GM19025 (cell line): ENCODE results near the gene MAMDC4.
A peak's percentile ranks its signal among the peaks of the same experiment; 100 is the strongest.

ENCODE experiments used
- ATAC-seq: cut with Tn5 transposase; IDR thresholded peaks from one replicate; pipeline ENCODE4 v1.9.1; 2021; ENCODE audit warnings: mild to moderate bottlenecking, low read depth, moderate library complexity; ENCODE audit not compliant: unreplicated experiment

MAMDC4 gene

GRCh38 chr9:136885950-136886578 is 33.9 kb downstream of the MAMDC4 start, which contains the start of gene TRAF2:
TSS of gene TRAF2 (plus strand) at chr9:136886516. CDS start at chr9:136898741, 12,225 bp downstream.
- peak; percentile 75 for ATAC-seq

- ATAC-seq, result peak; percentile 24
These were observed 34.8 kb downstream of the MAMDC4 start for GRCh38 chr9:136886610-136887597.

GRCh38 chr9:136888454-136888853 is 36.3 kb downstream of the MAMDC4 start:
- ATAC-seq, result no peak

- ATAC-seq, result no peak
These were observed 37.7 kb downstream of the MAMDC4 start for GRCh38 chr9:136889858-136890257.

- no peak for ATAC-seq
These were observed 38.5 kb downstream of the MAMDC4 start for GRCh38 chr9:136890661-136891060.

GRCh38 chr9:136896027-136896426 is 43.9 kb downstream of the MAMDC4 start:
- ATAC-seq, result no peak

GRCh38 chr9:136898483-136899100 is 46.4 kb downstream of the MAMDC4 start:
- ATAC-seq, result no peak

GRCh38 chr9:136899196-136899595 is 47.0 kb downstream of the MAMDC4 start:
- ATAC-seq, result no peak

- ATAC-seq, result no peak
These were observed 48.4 kb downstream of the MAMDC4 start for GRCh38 chr9:136900556-136900955.

- no peak for ATAC-seq
These were observed 48.9 kb downstream of the MAMDC4 start for GRCh38 chr9:136900988-136901515.

- peak; percentile 46 for ATAC-seq
These were observed 49.5 kb downstream of the MAMDC4 start for GRCh38 chr9:136901516-136902258.

GRCh38 chr9:136902259-136902821 is 50.2 kb downstream of the MAMDC4 start:
- ATAC-seq, result peak; percentile 53

- no peak for ATAC-seq
These were observed 51.0 kb downstream of the MAMDC4 start for GRCh38 chr9:136903041-136903554.

- ATAC-seq, result no peak
These were observed 54.1 kb downstream of the MAMDC4 start for GRCh38 chr9:136906266-136906665.

- no peak for ATAC-seq
These were observed 55.1 kb downstream of the MAMDC4 start for GRCh38 chr9:136907011-136907914.
